Tibial nerve (tissue), 4 donors: Measurements from ENCODE around the gene RIPOR3. TPM values are rescaled to one million over a fixed set of nuclear protein-coding genes. Genes with fewer than 3 reads are reported as not detected.
"Not testable (repeated sequence)": the region's sequence is repeated elsewhere in the genome, so short reads cannot be mapped to it uniquely, and the experiment has no call there.

Source experiments
- DNase-seq, 2 donors: peaks; one replicate each; pipeline ENCODE4 v3.0.0-alpha.2; 2019; ENCODE audit warnings: low spot score in 2 of 2
- H3K27ac ChIP-seq, 4 donors: fragments of 200-600 bp; sonication (generic) in 3 of 4; one replicate each; pipeline ENCODE4 v1.5.1; 2017 to 2019; ENCODE audit warnings: mild to moderate bottlenecking in 1 of 4
- H3K27me3 ChIP-seq, 2 donors: fragments of 200-600 bp; sonication (generic) in 1 of 2; one replicate each; pipeline versions ENCODE4 v1.5.1 to v1.6.0; 2017 to 2019
- H3K36me3 ChIP-seq, 3 donors: fragments of 200-600 bp; sonication (generic); one replicate each; pipeline ENCODE4 v1.5.1; 2018 to 2019
- H3K4me1 ChIP-seq, 4 donors: fragments of 200-600 bp; sonication (generic) in 3 of 4; one replicate each; pipeline ENCODE4 v1.5.1; 2017 to 2019
- H3K4me3 ChIP-seq, 4 donors: fragments of 200-600 bp; sonication (generic) in 3 of 4; one replicate each; pipeline ENCODE4 v1.5.1; 2017 to 2019; ENCODE audit warnings: mild to moderate bottlenecking in 1 of 4, moderate library complexity in 1 of 4
- H3K9me3 ChIP-seq, 4 donors: fragments of 200-600 bp; sonication (generic) in 3 of 4; one replicate each; pipeline ENCODE4 v1.5.1; 2017 to 2019
- CTCF ChIP-seq, 5 experiments: fragments of 200-600 bp in 3 of 5; fragments of 450-650 bp in 2 of 5; sonication (generic) in 3 of 5; IDR thresholded peaks; one replicate each; pipeline ENCODE4 v1.5.1; 2016 to 2019; ENCODE audit warnings: antibody characterized with exemption in 5 of 5, mild to moderate bottlenecking in 3 of 5, moderate library complexity in 2 of 5
- EP300 ChIP-seq, 2 donors: sonication (generic); formaldehyde crosslinking; IDR thresholded peaks; one replicate each; pipeline ENCODE4 v1.6.1; 2017; ENCODE audit warnings: antibody characterized with exemption in 2 of 2, mild to moderate bottlenecking in 1 of 2
- POLR2A ChIP-seq, 2 donors: fragments of 450-650 bp; IDR thresholded peaks; one replicate each; pipeline ENCODE4 v1.6.1; 2017; ENCODE audit warnings: antibody characterized with exemption in 2 of 2, mild to moderate bottlenecking in 2 of 2, moderate library complexity in 2 of 2
- WGBS, 2 donors: methylation state at CpG; one replicate each; pipeline ENCODE4 v1.1.5; 2018; 5-methylcytosine and 5-hydroxymethylcytosine counted together
- total RNA-seq, 4 donors: library from RNA; depleted of rRNA; stranded (reverse); fragments of >200 nt; gene quantifications; one replicate each; pipeline ENCODE4 v1.1.0, GENCODE V29; 2016

RIPOR3 gene
- total RNA-seq, 4 donors from 2014 or later, result 24.5 to 73.0 (median 35.5) TPM

GRCh38 chr20:50648651-50649050, 42.7 kb downstream of the RIPOR3 start:
- WGBS, 2 donors, result 93 to 97% methylated on average over 6 of the region's 6 CpGs
- DNase-seq, result no peak
- Histone ChIP-seq H3K4me3 (no peak overlapping the region), H3K27ac (peak overlapping the region in 1 of 4 donors; percentile 18), H3K9me3 (no peaks in the 10 kb centered on the region), H3K4me1 (peaks cover 0 to 11% (median 0%) of the 10 kb centered on the region in 4 donors), H3K27me3 (no peaks in the 10 kb centered on the region), H3K36me3 (no peaks in the 10 kb centered on the region)
- TF ChIP-seq POLR2A (IDR thresholded peaks at IDR 0.05), result no peak
- no peak for TF ChIP-seq CTCF (IDR thresholded peaks at IDR 0.05)
- TF ChIP-seq EP300 (IDR thresholded peaks at IDR 0.05), result no peak

- Histone ChIP-seq H3K4me3 (no peak overlapping the region), H3K4me1 (peaks cover 0 to 11% (median 0%) of the 10 kb centered on the region in 4 donors), H3K27ac (peak overlapping the region in 2 of 4 donors; percentile 34 to 77), H3K27me3 (no peaks in the 10 kb centered on the region), H3K9me3 (no peaks in the 10 kb centered on the region), H3K36me3 (no peaks in the 10 kb centered on the region)
- no peak for TF ChIP-seq CTCF (IDR thresholded peaks at IDR 0.05)
- no peak for TF ChIP-seq POLR2A (IDR thresholded peaks at IDR 0.05)
- TF ChIP-seq EP300 (IDR thresholded peaks at IDR 0.05), result peak in 1 of 2 donors; percentile 85
- peak in 1 of 2 donors; percentile 43 for DNase-seq
- WGBS, 2 donors, result 63 to 66% methylated on average over 1 of the region's 1 CpG
Observed at GRCh38 chr20:50646483-50646996, 44.8 kb downstream of the RIPOR3 start.

- 65 to 69% methylated on average over 22 to 23 of the region's 23 CpGs for WGBS, 2 donors
- peak; percentile 38 to 60 for DNase-seq
- H3K4me3 ChIP-seq, result no peak overlapping the region
- peaks cover 0 to 11% (median 0%) of the 10 kb centered on the region in 4 donors for H3K4me1 ChIP-seq
- no peaks in the 10 kb centered on the region for H3K36me3 ChIP-seq
- no peaks in the 10 kb centered on the region for H3K27me3 ChIP-seq
- no peaks in the 10 kb centered on the region for H3K9me3 ChIP-seq
- TF ChIP-seq EP300 (IDR thresholded peaks at IDR 0.05), result peak in 1 of 2 donors; percentile 43
- no peak for TF ChIP-seq CTCF (IDR thresholded peaks at IDR 0.05)
- H3K27ac ChIP-seq, result peak overlapping the region in 2 of 4 donors; percentile 17 to 77
Observed at GRCh38 chr20:50645253-50646068, 45.9 kb downstream of the RIPOR3 start.

GRCh38 chr20:50642288-50642803, 49.0 kb downstream of the RIPOR3 start:
- no peak overlapping the region for H3K27ac ChIP-seq
- H3K9me3 ChIP-seq, result no peaks in the 10 kb centered on the region

GRCh38 chr20:50641625-50642287, 49.6 kb downstream of the RIPOR3 start:
- H3K4me1 ChIP-seq, result peaks cover 0 to 21% (median 0%) of the 10 kb centered on the region in 4 donors
- not testable (repeated sequence) for DNase-seq, H3K4me3 ChIP-seq, H3K27me3 ChIP-seq, H3K9me3 ChIP-seq, H3K27ac ChIP-seq, H3K36me3 ChIP-seq
- 38 to 40% methylated on average over 7 to 10 of the region's 11 CpGs for WGBS, 2 donors

More at GRCh38 chr20:50642288-50642803, 49.0 kb downstream of the RIPOR3 start:
- Histone ChIP-seq H3K4me1 (peaks cover 0 to 21% (median 0%) of the 10 kb centered on the region in 4 donors), H3K27me3 (no peaks in the 10 kb centered on the region), H3K4me3 (no peak overlapping the region), H3K36me3 (no peaks in the 10 kb centered on the region)
- DNase-seq, result no peak
- TF ChIP-seq EP300 (IDR thresholded peaks at IDR 0.05), result no peak
- no peak for TF ChIP-seq POLR2A (IDR thresholded peaks at IDR 0.05)
- TF ChIP-seq CTCF (IDR thresholded peaks at IDR 0.05), result no peak
- WGBS, 2 donors, result 67 to 75% methylated on average over 3 of the region's 4 CpGs

- H3K36me3 ChIP-seq, H3K27me3 ChIP-seq, H3K9me3 ChIP-seq, H3K4me3 ChIP-seq, H3K27ac ChIP-seq, DNase-seq: not testable (repeated sequence)
- WGBS, 2 donors, result 29 to 64% methylated on average over 1 to 3 of the region's 20 CpGs
- peaks cover 0 to 26% (median 7%) of the 10 kb centered on the region in 4 donors for H3K4me1 ChIP-seq
Observed at GRCh38 chr20:50639971-50640711, 51.2 kb downstream of the RIPOR3 start.

- peaks cover 0 to 26% (median 7%) of the 10 kb centered on the region in 4 donors for H3K4me1 ChIP-seq
- 61 to 68% methylated on average over 13 to 15 of the region's 15 CpGs for WGBS, 2 donors
Observed at GRCh38 chr20:50638015-50638847, 53.1 kb downstream of the RIPOR3 start.

More at GRCh38 chr20:50638015-50638847, 53.1 kb downstream of the RIPOR3 start:
- H3K4me3 ChIP-seq, H3K27ac ChIP-seq, H3K27me3 ChIP-seq, DNase-seq, H3K9me3 ChIP-seq, H3K36me3 ChIP-seq: not testable (repeated sequence)
